ENCODE measurements around the gene TSPAN5. TPM values are rescaled to one million over a fixed set of nuclear protein-coding genes. Genes with fewer than 3 reads are reported as not detected.

Gene TSPAN5
- total and polyA plus RNA-seq, 11 donors = 1.0 to 10.2 (median 5.6) TPM

DNA sequence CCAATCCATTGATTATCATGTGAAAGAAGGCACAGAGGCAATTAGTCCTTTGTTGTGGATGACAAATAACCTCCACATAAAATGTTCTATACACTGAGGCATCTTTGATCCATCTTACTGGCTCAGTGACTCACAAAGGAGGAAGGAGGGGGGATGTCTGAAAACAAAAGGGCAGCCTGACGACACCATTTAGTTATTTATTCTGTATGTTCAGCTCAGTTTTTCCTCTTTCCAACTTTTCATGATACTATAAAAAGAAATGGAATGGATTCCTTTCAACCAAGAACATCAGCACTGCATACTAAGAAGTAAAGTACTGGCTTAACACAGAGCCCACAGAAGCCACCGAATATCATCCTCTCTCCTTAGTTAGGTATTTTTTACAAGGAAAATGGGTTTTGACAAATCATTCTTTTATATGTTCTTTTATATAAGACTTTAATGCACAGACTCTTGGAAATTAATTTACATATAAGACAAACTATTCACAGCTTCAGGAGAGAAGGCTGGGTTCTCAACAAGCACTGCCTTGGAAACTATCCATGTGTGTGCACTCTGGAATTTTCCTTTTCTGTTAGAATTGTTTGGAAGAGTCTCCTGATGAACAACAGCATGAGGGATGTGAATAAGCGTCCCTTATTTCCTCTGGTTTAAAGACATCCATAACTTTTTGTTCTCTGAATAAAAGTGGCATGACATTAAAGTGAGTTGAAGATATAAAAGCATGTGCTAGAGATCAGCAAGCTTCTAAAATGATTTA lies 135.6 kb downstream of the TSPAN5 start:
- Histone ChIP-seq H3K36me3 (no peaks in the 10 kb centered on the region), H3K4me3 (no peak overlapping the region), H3K27ac (no peak overlapping the region), H3K27me3 (no peaks in the 10 kb centered on the region), H3K9me3 (no peaks in the 10 kb centered on the region), H3K4me1 (peaks cover 0 to 38% (median 0%) of the 10 kb centered on the region in 12 donors)
- intact Hi-C loops (cut with DNase I) = no loop called here
- TF ChIP-seq, protein P1, sequence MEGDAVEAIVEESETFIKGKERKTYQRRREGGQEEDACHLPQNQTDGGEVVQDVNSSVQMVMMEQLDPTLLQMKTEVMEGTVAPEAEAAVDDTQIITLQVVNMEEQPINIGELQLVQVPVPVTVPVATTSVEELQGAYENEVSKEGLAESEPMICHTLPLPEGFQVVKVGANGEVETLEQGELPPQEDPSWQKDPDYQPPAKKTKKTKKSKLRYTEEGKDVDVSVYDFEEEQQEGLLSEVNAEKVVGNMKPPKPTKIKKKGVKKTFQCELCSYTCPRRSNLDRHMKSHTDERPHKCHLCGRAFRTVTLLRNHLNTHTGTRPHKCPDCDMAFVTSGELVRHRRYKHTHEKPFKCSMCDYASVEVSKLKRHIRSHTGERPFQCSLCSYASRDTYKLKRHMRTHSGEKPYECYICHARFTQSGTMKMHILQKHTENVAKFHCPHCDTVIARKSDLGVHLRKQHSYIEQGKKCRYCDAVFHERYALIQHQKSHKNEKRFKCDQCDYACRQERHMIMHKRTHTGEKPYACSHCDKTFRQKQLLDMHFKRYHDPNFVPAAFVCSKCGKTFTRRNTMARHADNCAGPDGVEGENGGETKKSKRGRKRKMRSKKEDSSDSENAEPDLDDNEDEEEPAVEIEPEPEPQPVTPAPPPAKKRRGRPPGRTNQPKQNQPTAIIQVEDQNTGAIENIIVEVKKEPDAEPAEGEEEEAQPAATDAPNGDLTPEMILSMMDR (IDR thresholded peaks at IDR 0.05) = no peak
- no peak for TF ChIP-seq POLR2A (IDR thresholded peaks at IDR 0.05)
- 50 to 67% (median 55%) methylated on average over 3 of the region's 3 CpGs for WGBS, 4 donors
- no peak for DNase-seq
- no peak for ATAC-seq

DNA sequence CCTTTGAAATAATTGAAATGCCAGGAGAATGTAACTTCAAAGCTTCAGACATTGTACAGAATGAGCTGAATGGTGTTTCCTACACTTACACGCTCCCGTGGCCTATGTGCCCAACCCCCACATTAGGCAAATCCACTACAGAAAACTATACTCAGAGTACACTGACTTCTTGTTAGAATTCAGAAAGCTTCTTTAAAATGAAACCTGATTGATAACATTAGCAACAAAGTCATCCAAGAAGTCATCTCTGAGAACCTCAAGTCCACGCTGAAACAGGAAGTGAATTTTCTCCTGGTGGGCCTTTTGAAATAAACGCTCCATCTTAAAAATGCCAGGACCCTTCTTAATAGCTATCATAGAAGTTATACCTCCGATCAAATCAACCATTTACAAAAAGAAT lies 136.3 kb downstream of the TSPAN5 start:
- DNase-seq (no peak), ATAC-seq (no peak)
- H3K4me1 ChIP-seq = peaks cover 0 to 36% (median 0%) of the 10 kb centered on the region in 12 donors
- H3K4me3 ChIP-seq = no peak overlapping the region
- 49 to 55% (median 54%) methylated on average over 5 of the region's 5 CpGs for WGBS, 4 donors
- peaks cover 0 to 3% (median 0%) of the 10 kb centered on the region in 12 donors for H3K9me3 ChIP-seq
- TF ChIP-seq, protein P1 (IDR thresholded peaks at IDR 0.05) = no peak
- TF ChIP-seq POLR2A (IDR thresholded peaks at IDR 0.05) = no peak
- intact Hi-C loops (cut with DNase I) = no loop called here
- H3K36me3 ChIP-seq = no peaks in the 10 kb centered on the region
- H3K27ac ChIP-seq = peak overlapping the region in 3 of 12 donors; percentile 9 to 39 (median 32)
- H3K27me3 ChIP-seq = no peaks in the 10 kb centered on the region

DNA sequence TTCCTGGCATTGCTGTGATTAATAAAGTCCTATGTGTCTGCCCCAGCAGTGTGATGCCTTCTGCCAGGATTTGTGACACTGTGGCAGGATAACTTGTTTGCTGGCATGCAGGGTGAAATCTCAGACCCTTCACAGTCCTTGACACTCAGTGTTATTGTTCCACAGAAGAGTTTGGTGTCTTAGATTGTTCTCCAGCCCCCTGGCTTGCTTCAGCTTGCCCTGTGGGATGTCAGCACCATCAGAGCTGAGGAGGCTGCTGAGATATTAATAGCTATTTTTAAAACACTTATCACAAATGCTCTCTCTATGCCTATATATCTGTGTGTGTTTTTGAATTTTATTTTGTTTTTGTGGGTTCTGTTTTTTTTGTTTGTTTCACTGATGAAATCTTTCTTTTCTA lies 136.9 kb downstream of the TSPAN5 start:
- Histone ChIP-seq H3K4me3 (no peak overlapping the region), H3K4me1 (peaks cover 0 to 36% (median 0%) of the 10 kb centered on the region in 12 donors), H3K36me3 (no peaks in the 10 kb centered on the region), H3K27me3 (no peaks in the 10 kb centered on the region), H3K9me3 (peaks cover 0 to 9% (median 0%) of the 10 kb centered on the region in 12 donors), H3K27ac (peak overlapping the region in 4 of 12 donors; percentile 5 to 39 (median 20))
- TF ChIP-seq, protein P1 (IDR thresholded peaks at IDR 0.05) = no peak
- TF ChIP-seq POLR2A (IDR thresholded peaks at IDR 0.05) = no peak
- ATAC-seq (peak; percentile 49 to 91 (median 76)), DNase-seq (peak in 1 of 5 donors; percentile 41)
- intact Hi-C loops (cut with DNase I) = no loop called here

DNA sequence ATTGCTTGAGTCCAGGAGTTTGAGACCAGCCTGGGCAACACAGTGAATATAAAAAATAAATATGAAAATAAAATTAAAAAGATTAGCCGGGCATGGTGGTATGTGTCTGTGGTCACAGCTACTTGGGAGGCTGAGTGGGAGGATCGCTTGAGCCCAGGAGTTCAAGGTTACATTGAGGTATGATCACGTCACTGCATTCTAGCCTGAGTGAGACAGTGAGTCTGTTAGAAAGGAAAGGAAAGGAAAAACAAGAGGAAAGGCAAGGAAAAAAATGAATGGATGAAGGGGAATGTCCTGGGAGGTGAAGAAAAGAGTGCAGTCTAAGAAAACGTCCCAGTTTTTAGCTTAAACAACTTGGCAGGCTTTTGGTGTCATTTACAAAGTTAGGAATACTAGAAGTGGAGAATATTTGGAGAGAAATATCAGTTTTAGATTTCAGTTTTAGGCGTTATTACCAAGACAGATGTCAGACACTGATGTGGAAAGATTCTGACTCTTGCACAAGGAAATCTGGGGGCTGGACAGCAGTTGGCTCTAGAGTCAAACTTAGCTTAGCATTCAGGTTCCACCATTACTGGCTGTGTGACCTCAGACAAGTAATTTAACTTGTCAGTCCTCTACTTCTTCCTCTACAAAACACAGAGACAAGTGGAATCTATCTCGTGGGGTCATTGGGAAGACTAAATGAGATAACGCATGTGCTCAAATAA lies 139.0 kb downstream of the TSPAN5 start:
- 62 to 86% (median 77%) methylated on average over 7 of the region's 7 CpGs for WGBS, 4 donors
- Histone ChIP-seq H3K9me3 (peaks cover 0 to 9% (median 0%) of the 10 kb centered on the region in 12 donors), H3K27ac (no peak overlapping the region), H3K4me1 (peaks cover 0 to 43% (median 3%) of the 10 kb centered on the region in 12 donors), H3K4me3 (no peak overlapping the region), H3K36me3 (no peaks in the 10 kb centered on the region), H3K27me3 (no peaks in the 10 kb centered on the region)
- DNase-seq (no peak), ATAC-seq (no peak)
- TF ChIP-seq POLR2A (IDR thresholded peaks at IDR 0.05) = no peak
- TF ChIP-seq, protein P1 (IDR thresholded peaks at IDR 0.05) = no peak
- intact Hi-C loops (cut with DNase I) = no loop called here

All from heart left ventricle (tissue), 16 donors.